ENCODE data around the gene KIRREL3.

The KIRREL3 gene

DNA sequence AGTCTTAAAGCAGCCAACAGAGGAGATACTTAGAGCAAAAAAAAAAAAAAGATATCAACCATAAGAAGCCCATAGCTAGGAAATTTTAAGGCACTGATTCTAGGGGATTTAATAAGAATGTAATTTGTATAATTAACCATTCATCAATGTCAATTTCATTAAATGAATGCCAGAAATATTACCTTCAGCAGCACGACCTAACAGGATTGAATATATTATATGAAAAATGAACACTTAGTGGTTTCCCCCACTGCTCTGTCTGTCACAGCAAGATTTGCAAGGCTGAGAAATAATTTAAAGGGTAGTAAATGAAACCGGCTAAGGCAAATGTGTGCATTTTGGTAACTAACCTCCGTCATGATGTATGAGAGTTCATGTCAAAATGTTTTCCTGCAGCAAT is 319.9 kb downstream of the KIRREL3 start:
- DNase-seq = no peak

DNA sequence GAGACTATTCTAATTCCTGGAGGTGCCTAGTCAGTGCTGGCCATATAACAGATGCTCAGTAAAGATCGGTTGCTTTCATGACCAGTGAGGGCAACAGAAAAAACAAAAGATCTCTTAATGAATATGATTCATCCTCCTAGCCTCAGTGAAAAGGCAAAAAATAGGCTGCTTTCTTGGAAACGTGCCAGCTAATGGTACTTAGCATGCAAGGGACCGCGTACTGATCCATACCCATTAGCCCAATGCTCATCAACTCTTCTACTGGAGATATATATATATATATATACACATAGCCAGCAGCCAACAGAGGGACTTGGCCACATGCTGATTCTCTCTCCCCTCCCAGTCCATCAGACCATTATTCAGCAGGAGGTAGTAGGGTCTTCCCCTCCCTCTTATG is 320.4 kb downstream of the KIRREL3 start:
- DNase-seq = peak in 2 of 51 donors; percentile 14 to 31

DNA sequence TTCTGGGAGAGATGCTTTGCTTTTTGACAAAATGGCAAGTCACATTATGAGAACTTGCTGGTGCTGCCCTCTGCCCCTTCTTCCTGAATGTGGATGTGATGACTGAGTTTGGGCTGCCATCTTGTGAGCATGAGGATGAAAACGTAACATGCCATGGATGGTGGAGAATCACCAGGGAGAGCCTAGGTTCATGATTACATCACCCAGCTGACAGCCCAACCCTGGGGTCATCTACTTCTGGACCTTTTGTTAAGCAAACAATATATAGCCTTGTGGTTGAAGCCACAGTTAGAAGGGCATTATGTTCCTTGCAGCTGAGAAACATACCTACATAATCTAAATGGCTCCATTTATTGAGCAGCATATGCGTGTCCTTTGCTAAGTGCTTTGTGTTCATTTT is 321.5 kb downstream of the KIRREL3 start:
- no peak for DNase-seq

DNA sequence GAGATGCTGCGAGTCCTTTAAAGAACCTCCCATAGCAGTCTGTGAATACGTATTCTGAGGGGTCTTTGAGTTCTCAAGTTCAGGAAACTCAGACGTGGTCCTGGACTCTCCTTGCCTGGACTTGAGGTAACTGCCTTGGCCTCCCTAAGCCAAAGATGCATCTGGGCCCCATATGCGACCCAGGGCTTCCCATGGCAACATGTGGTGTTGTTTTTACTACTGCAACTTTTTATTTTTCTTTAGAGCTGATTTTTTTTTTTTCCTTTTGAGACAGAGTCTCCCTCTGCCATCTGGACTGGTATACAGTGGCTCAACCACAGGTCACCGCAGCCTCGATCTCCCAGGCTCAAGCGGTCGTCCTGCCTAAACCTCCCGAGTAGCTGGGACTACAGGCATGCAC is 324.0 kb downstream of the KIRREL3 start:
- DNase-seq = no peak

GRCh38 chr11:126673319-126673718 is 327.3 kb downstream of the KIRREL3 start:
- DNase-seq = no peak

GRCh38 chr11:126669416-126669815 is 331.2 kb downstream of the KIRREL3 start:
- no peak for DNase-seq

- no peak for DNase-seq
These were observed 335.9 kb downstream of the KIRREL3 start for GRCh38 chr11:126664643-126665042.

- no peak for DNase-seq
These were observed 336.6 kb downstream of the KIRREL3 start for GRCh38 chr11:126663749-126664592.

DNA sequence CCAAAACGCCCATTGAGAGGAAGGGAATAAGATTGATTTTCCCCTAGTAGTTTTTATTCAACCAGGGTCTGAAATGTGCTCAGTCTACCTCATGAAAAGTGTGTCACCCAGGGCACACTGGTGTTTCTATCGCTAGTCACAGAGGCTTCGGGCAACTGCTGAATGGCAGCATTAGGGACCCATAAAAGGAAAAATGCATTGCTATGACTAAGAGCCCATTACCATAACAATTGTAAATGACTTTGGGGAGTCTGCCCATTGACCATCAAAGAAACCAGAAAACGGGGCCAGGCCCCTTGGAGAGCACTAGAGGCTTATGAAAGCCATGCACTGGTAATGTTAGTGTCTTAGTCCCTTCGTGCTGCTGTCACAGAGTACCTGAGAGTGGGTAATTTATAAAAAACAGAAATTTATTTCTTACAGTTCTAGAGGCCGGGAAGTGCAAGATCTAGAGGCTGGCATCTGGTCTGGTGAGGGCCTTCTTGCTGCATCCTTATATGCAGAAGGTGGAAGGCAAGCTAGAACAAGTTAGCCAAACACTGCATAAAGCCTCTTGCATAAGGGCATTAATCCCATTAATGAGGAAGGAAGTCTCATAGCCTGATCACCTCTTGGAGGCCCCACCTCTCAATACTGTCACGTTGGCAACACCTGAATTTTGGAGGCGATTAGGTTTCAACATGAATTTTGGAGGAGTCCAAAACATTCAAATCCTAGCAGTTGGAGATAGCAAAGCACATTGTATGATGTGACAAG is 338.4 kb downstream of the KIRREL3 start:
- DNase-seq = peak in 1 of 51 donors; percentile 16

GRCh38 chr11:126660761-126661425 is 339.7 kb downstream of the KIRREL3 start:
- peak in 2 of 51 donors; percentile 44 to 65 for DNase-seq

DNA sequence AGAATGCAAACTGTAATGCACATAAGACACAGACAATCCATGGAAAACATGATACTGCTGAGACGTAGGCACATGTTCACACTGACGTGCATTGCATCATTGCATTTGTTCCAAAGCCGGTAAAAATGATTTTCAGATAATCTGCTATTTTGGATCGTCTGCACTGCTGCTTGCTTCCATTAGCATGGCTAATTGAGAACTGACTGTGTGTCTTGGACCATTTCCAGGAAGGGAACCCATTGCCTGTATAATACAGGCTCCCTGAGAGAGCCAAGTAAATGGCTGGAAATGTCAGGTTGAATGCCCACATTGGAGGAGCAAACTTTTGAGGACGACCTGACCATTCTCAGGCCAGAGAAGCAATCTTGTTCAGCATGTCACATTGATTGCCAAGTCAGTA is 340.2 kb downstream of the KIRREL3 start:
- DNase-seq = no peak

GRCh38 chr11:126658306-126659056 is 342.1 kb downstream of the KIRREL3 start:
- DNase-seq = no peak

GRCh38 chr11:126655807-126656128 is 344.8 kb downstream of the KIRREL3 start:
- peak in 1 of 51 donors; percentile 65 for DNase-seq

DNA sequence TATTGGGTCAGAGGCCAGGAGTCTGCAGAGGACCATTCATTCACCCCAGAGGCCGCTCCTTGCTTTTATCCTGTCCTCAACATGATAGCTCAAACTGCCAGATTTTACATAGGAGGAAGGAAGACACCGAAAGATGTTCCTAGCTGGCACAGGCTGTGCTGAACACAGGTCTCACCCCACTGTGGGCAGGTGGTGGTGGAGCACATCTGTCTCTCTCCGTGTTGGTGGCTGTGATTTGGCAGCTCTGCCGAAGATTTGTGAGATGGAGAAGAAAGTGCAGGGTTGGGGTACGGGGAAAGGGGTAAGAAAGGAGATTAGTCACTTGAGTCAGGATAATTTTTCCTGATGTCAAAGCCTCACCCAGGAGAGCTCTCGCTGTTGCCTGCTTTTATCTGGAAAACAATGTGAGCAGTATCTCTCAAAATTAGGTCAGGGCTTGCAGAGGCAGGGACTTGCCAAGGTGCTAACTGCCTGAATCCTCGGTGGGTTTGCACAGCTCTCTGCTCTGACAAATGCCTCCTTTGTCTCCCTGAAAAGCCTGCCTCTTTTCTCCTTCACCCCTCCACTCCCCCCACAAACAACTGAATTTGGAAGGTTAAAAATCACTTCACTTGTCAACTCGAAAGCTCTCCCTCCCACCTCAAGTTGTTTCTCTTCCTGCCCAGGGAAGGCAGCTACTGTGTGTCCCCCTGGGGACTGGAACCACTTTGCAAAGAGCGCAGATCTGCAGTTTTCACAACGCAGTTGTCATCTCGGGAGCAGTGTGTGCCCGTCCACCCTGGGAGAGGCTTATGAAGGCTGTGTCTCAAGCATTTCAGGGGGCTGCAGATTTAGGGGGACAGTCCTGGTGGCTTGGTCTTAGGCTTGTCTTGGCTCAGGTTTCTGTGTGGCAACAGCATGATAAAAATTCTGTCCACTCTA is 345.4 kb downstream of the KIRREL3 start:
- peak in 10 of 51 donors; percentile 6 to 71 (median 30) for DNase-seq

DNA sequence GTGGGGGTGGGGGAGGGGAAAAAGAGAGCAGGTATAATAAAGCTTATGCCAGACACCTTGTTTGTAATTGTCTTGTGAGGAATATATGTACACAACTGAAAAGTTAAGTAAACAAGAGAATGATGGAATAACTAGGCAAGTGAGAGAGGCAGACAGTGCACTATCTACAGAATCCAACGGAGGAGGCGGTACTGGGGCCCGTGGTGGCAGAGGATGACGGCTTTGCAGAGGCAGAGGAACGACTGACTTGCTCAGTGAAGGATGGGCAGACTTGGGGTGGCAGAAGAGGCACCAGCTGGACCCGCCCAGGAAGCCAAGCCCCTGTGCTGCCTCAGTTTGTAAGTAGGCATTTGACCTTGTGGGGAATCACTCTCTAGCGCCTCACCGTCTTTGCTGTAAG is 347.5 kb downstream of the KIRREL3 start:
- no peak for DNase-seq

- no peak for DNase-seq
These were observed 352.8 kb downstream of the KIRREL3 start for GRCh38 chr11:126647735-126648134.

DNA sequence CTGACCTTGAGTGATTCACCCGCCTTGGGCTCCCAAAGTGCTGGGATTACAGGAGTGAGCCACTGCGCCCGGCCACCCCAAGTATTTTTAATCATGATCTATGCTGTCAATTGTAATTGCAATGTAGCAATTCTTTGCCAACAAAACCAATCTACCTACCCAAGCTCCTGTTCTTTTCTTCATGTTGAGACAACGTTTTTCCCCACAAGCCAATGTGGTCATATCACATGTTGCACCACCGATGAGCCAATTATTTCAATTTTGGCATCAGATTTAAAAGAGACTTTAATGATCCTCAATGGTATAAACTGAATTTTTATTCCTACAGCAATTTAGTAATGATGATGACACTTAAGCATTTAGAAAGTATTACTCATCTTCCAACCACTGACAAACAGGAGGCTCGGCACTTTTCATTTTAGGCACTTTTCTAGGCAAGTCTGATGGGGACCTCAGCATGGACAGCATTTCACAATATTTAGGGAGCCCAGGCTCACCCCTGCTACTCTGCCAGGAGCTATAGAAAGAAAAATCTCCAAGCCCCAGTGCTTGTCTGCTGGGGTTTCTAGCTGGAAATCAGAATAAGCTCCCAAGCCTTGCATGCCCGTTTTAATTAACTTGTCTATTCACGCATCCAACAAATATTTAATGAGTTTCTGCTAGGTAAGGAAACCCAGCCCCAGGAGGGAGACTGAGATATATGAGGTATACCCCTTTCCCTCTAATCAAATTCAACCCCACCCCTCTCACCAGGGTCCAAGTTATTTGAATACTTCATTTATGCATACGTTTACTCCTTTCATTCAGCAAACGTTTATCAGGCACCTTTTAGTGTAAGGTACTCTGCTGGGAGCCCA is 353.6 kb downstream of the KIRREL3 start:
- DNase-seq = no peak

DNA sequence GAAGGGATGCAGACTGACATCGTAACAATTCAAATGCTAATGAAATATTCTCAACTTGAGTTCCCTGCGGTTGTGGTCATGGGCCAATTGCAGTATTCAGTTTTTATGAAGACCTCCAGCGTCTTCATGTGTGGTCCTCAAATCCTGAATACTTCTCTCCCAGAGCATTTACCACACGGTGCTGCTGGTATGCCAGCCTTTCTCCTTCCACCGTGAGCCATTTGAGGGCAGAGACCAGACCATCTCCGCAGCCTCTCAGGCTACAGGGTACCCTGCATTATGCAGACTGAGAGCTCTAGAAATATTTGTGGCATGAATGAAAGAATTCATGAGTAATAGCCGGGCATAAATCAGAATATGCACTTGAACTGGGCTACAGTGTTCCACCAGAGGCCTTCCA is 355.4 kb downstream of the KIRREL3 start:
- DNase-seq = no peak

GRCh38 chr11:126640186-126640585 is 360.4 kb downstream of the KIRREL3 start:
- DNase-seq = no peak
